GM21515 (cell line): Measurements from ENCODE around the gene RTCA.
"Not testable (repeated sequence)": the region's sequence is repeated elsewhere in the genome, so short reads cannot be mapped to it uniquely, and the experiment has no call there.

Experiments
- ATAC-seq: cut with Tn5 transposase; IDR thresholded peaks from one replicate; pipeline ENCODE4 v1.9.1; 2021; ENCODE audit not compliant: unreplicated experiment

The RTCA gene

GRCh38 chr1:100305954-100306353 lies 39.9 kb downstream of the RTCA start:
- no peak for ATAC-seq

DNA sequence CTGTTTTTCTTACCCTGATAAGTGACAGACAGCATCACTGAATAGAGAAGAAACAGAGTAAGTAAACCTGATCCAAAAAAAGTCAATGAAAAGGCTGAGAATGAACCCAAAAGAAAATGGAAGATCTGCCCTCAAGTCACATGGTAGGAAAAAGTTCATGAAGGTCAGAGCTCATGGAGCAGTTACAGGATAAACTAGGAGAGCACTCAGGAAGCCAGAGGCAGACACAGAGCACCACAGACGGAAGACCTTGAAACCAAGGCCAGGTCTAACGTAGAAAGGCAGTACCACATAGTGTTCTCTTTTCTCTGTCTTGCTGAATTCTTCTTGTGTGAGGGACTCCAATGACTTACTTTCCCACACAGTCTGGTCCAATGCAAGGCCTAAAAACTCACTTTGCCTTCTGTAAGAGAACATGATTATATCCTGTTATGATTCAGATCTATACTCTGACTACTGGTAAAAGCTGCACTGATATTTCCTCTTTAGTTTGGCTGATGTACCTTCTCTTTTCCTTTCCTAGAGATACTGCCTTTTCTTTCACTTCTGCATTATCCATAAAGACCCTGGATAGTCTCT lies 40.8 kb downstream of the RTCA start:
- ATAC-seq, result no peak

GRCh38 chr1:100308777-100309176 lies 42.8 kb downstream of the RTCA start:
- ATAC-seq, result no peak

- ATAC-seq, result no peak
Observed at GRCh38 chr1:100309863-100310262, 43.8 kb downstream of the RTCA start.

DNA sequence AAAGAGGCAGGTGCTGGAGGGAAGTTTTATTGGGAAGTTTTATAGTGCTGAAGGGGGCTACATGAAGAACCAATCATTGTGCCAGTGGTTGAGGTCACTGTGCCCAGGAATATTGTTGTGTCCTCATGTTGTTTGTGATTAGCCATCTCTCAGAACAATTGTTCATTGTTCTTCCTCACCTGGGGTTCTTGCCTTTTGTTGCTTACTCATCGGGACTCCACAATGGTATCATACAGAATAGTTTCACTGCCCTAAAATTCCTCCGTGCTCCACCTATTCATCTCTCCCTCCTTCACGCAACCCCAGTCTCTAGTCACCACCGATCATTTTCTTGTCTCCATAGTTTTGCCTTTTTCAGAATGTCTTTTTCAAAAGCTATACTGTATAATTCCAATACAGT lies 47.4 kb downstream of the RTCA start:
- ATAC-seq, result no peak

- ATAC-seq, result no peak
Observed at GRCh38 chr1:100316622-100317021, 50.6 kb downstream of the RTCA start.

- ATAC-seq, result no peak
Observed at GRCh38 chr1:100320311-100321099, 54.5 kb downstream of the RTCA start.

- no peak for ATAC-seq
Observed at GRCh38 chr1:100321100-100321493, 55.1 kb downstream of the RTCA start.

- no peak for ATAC-seq
Observed at GRCh38 chr1:100321506-100321905, 55.5 kb downstream of the RTCA start.

GRCh38 chr1:100322436-100323211 lies 56.6 kb downstream of the RTCA start:
- no peak for ATAC-seq

DNA sequence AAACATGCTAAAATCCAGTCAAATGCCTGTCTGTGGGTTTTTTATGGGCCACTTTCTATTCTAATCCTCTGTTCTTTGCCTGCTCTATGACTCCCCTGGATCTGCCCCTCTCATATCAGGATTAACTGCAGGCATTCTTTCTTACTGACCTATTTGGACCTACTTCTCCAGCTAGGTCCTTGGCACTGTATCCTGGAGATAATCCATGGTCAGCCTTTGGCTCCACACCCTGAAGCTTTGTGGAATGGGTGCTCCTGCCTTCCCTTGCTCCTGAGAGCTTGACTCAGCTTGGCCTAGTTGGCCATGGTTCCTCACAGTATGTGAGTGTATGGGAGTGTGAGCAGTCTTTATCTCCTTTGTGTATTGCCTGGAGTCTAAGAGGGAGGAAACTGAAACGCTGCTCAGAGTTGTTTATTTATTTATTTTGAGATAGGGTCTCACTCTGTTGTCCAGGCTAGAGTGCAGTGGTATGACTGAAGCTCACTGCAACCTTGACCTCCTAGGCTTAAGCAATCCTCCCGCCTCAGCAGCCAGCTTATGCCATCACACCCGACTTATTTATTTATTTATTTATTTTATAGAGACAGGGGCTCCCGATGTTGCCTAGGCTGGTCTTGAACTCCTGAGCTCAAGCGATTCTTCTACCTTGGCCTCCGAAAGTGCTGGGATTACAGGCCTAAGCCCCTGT lies 57.5 kb downstream of the RTCA start:
- ATAC-seq, result no peak

- no peak for ATAC-seq
Observed at GRCh38 chr1:100325415-100326324, 59.7 kb downstream of the RTCA start.

DNA sequence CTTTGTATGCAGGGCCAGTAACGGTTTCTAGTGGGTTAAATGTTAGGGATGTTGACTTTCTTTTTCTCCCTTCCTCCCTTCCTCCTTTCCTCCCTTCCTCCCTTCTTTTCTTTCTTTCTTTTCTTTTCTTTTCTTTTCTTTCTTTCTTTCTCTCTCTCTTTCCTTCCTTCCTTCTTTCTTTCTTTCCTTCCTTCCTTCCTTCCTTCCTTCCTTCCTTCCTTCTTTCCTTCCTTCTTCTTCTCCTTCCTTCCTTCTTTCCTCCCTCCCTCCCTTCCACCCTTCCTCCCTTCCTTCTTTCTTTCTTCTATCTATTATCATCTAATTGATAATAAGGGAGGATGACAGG lies 60.3 kb downstream of the RTCA start:
- ATAC-seq, result not testable (repeated sequence)

DNA sequence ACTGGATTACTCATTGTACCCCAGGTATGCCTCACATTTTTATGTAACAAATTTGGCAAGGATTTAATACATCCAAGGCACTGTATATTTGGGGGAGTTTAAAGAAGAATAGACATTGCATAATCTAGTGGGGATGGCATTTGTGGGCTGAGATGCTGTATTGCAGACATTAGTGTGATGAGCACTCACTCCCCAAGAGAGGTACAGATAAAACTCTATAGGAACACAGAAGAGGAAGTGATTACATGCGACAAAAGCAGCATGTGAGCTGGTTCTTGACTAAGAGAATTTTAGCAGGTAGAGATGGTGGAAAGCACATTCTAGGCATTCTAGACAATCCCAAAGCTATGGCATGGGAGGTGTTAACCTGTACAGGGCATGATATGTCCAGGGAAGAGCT lies 62.1 kb downstream of the RTCA start:
- no peak for ATAC-seq

GRCh38 chr1:100331146-100331545 lies 65.1 kb downstream of the RTCA start:
- ATAC-seq, result not testable (repeated sequence)

- no peak for ATAC-seq
Observed at GRCh38 chr1:100332331-100332730, 66.3 kb downstream of the RTCA start.

GRCh38 chr1:100335436-100335835 lies 69.4 kb downstream of the RTCA start:
- ATAC-seq, result no peak

- not testable (repeated sequence) for ATAC-seq
Observed at GRCh38 chr1:100337878-100338277, 71.9 kb downstream of the RTCA start.

DNA sequence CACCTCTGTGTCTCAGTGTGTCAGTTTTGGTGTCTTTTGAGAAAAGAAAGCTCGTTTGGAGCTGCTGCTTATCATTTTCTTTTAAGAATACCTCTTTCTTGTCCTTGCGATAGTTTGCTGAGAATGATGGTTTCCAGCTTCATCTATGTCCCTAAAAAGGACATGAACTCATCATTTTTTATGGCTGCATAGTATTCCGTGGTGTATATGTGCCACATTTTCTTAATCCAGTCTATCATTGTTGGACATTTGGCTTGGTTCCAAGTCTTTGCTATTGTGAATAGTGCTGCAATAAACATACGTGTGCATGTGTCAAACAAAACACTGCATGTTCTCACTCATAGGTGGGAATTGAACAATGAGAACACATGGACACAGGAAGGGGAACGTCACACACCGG lies 73.7 kb downstream of the RTCA start:
- not testable (repeated sequence) for ATAC-seq

GRCh38 chr1:100340494-100340893 lies 74.5 kb downstream of the RTCA start:
- no peak for ATAC-seq
